NK-92 (cell line): ENCODE data around the gene TIMP3.

Experiments used
- DNase-seq: peaks from one replicate; lab custom pipeline; 2025; ENCODE audit not compliant: unreplicated experiment; lab: John Stamatoyannopoulos, UW

The TIMP3 gene

GRCh38 chr22:32827049-32827602 lies 25.6 kb downstream of the TIMP3 start:
- no peak for DNase-seq

- no peak for DNase-seq
These were observed 26.6 kb downstream of the TIMP3 start for GRCh38 chr22:32828150-32828549.

GRCh38 chr22:32828561-32828960 lies 27.1 kb downstream of the TIMP3 start:
- no peak for DNase-seq

- no peak for DNase-seq
These were observed 27.9 kb downstream of the TIMP3 start for GRCh38 chr22:32829451-32829851.

GRCh38 chr22:32830473-32830872 lies 29.0 kb downstream of the TIMP3 start:
- no peak for DNase-seq

- no peak for DNase-seq
These were observed 29.5 kb downstream of the TIMP3 start for GRCh38 chr22:32830957-32831356.

GRCh38 chr22:32831584-32831983 lies 30.1 kb downstream of the TIMP3 start:
- DNase-seq: no peak

GRCh38 chr22:32832174-32832573 lies 30.7 kb downstream of the TIMP3 start:
- DNase-seq: no peak

GRCh38 chr22:32836280-32837123 lies 35.0 kb downstream of the TIMP3 start:
- no peak for DNase-seq

GRCh38 chr22:32837142-32837541 lies 35.6 kb downstream of the TIMP3 start:
- DNase-seq: no peak

GRCh38 chr22:32837803-32838202 lies 36.3 kb downstream of the TIMP3 start:
- no peak for DNase-seq

- no peak for DNase-seq
These were observed 38.5 kb downstream of the TIMP3 start for GRCh38 chr22:32839831-32840584.

- no peak for DNase-seq
These were observed 39.7 kb downstream of the TIMP3 start for GRCh38 chr22:32841175-32841574.

GRCh38 chr22:32842486-32842885 lies 41.0 kb downstream of the TIMP3 start:
- DNase-seq: no peak

- no peak for DNase-seq
These were observed 41.8 kb downstream of the TIMP3 start for GRCh38 chr22:32843300-32843699.

GRCh38 chr22:32844251-32844650 lies 42.7 kb downstream of the TIMP3 start:
- no peak for DNase-seq

- no peak for DNase-seq
These were observed 45.4 kb downstream of the TIMP3 start for GRCh38 chr22:32846780-32847491.

GRCh38 chr22:32848226-32848625 lies 46.7 kb downstream of the TIMP3 start:
- no peak for DNase-seq

GRCh38 chr22:32849501-32849900 lies 48.0 kb downstream of the TIMP3 start:
- DNase-seq: no peak

GRCh38 chr22:32850157-32850556 lies 48.7 kb downstream of the TIMP3 start:
- DNase-seq: no peak
